ENCODE results near the gene TARP.
"Not testable (repeated sequence)": the region's sequence is repeated elsewhere in the genome, so short reads cannot be mapped to it uniquely, and the experiment has no call there.

TARP gene

GRCh38 chr7:38259157-38259556, 14.3 kb downstream of the TARP start:
- H3K9me3 ChIP-seq (ENCODE audit: control insufficient read depth in 2 of 2, low read length in 2 of 2); DNase-seq; H3K4me3 ChIP-seq (ENCODE audit: low read depth, low read length); H3K27me3 ChIP-seq (ENCODE audit: control insufficient read depth, insufficient read depth, low read length); H3K27me3 Mint-ChIP-seq; H3K4me3 Mint-ChIP-seq; ATAC-seq (ENCODE audit: low read depth in 2 of 2); H3K27ac Mint-ChIP-seq; H3K4me1 ChIP-seq (ENCODE audit: control insufficient read depth, insufficient read depth, low read length, poor library complexity, severe bottlenecking); H3K27ac ChIP-seq (ENCODE audit: insufficient read depth, low read length, poor library complexity, severe bottlenecking); H3K4me1 Mint-ChIP-seq; H3K9me3 Mint-ChIP-seq; H3K36me3 Mint-ChIP-seq; H3K36me3 ChIP-seq (ENCODE audit: control insufficient read depth, insufficient read depth, low read length): not testable (repeated sequence)

DNA sequence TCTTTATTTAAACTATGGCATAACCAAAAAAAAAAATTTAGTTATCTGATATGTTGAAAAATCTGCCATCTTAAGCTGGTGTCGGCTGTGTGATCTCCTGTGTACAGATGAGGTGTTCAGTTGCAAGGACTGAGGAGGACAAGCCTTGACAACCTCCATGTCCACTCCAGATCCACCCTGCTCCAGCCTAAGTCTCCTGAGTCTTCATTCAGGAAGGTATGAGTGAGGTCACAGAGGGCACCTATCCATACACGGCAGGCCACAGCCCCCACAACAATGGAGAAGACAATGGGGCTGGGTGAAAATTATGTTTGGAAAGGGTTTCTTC, 16.1 kb downstream of the TARP start:
- H3K4me3 ChIP-seq (ENCODE audit: low read depth, low read length) = no peak overlapping the region
- Mint-ChIP-seq H3K36me3 (no peaks in the 10 kb centered on the region), H3K4me3 (no peak overlapping the region), H3K27ac (no peak overlapping the region), H3K27me3 (no peaks in the 10 kb centered on the region), H3K9me3 (no peaks in the 10 kb centered on the region), H3K4me1 (no peaks in the 10 kb centered on the region)
- ATAC-seq (ENCODE audit: low read depth in 2 of 2) (no peak), DNase-seq (no peak)
- no peaks in the 10 kb centered on the region for H3K36me3 ChIP-seq (ENCODE audit: control insufficient read depth, insufficient read depth, low read length)
- H3K9me3 ChIP-seq (ENCODE audit: control insufficient read depth in 2 of 2, low read length in 2 of 2) = no peaks in the 10 kb centered on the region
- H3K27me3 ChIP-seq (ENCODE audit: control insufficient read depth, insufficient read depth, low read length) = no peaks in the 10 kb centered on the region
- H3K27ac ChIP-seq (ENCODE audit: insufficient read depth, low read length, poor library complexity, severe bottlenecking) = no peak overlapping the region
- H3K4me1 ChIP-seq (ENCODE audit: control insufficient read depth, insufficient read depth, low read length, poor library complexity, severe bottlenecking) = no peaks in the 10 kb centered on the region

GRCh38 chr7:38249849-38250248, 23.6 kb downstream of the TARP start:
- H3K27ac ChIP-seq (ENCODE audit: insufficient read depth, low read length, poor library complexity, severe bottlenecking); H3K27me3 Mint-ChIP-seq; H3K4me1 Mint-ChIP-seq; ATAC-seq (ENCODE audit: low read depth in 2 of 2); H3K36me3 ChIP-seq (ENCODE audit: control insufficient read depth, insufficient read depth, low read length); H3K4me3 Mint-ChIP-seq; H3K9me3 ChIP-seq (ENCODE audit: control insufficient read depth in 2 of 2, low read length in 2 of 2); H3K27me3 ChIP-seq (ENCODE audit: control insufficient read depth, insufficient read depth, low read length); H3K4me1 ChIP-seq (ENCODE audit: control insufficient read depth, insufficient read depth, low read length, poor library complexity, severe bottlenecking); H3K4me3 ChIP-seq (ENCODE audit: low read depth, low read length); DNase-seq; H3K9me3 Mint-ChIP-seq; H3K36me3 Mint-ChIP-seq; H3K27ac Mint-ChIP-seq: not testable (repeated sequence)

GRCh38 chr7:38248069-38248567, 25.3 kb downstream of the TARP start:
- Mint-ChIP-seq H3K36me3 (no peaks in the 10 kb centered on the region), H3K4me3 (no peak overlapping the region), H3K4me1 (peaks cover 0 to 2% (median 0%) of the 10 kb centered on the region in 4 donors), H3K27ac (peak overlapping the region in 1 of 3 donors; percentile 48), H3K9me3 (no peaks in the 10 kb centered on the region), H3K27me3 (peaks cover 9% of the 10 kb centered on the region)
- Histone ChIP-seq H3K9me3 (ENCODE audit: control insufficient read depth in 2 of 2, low read length in 2 of 2) (no peaks in the 10 kb centered on the region), H3K36me3 (ENCODE audit: control insufficient read depth, insufficient read depth, low read length) (no peaks in the 10 kb centered on the region), H3K27me3 (ENCODE audit: control insufficient read depth, insufficient read depth, low read length) (peaks cover 4% of the 10 kb centered on the region), H3K4me3 (ENCODE audit: low read depth, low read length) (no peak overlapping the region), H3K27ac (ENCODE audit: insufficient read depth, low read length, poor library complexity, severe bottlenecking) (no peak overlapping the region), H3K4me1 (ENCODE audit: control insufficient read depth, insufficient read depth, low read length, poor library complexity, severe bottlenecking) (no peaks in the 10 kb centered on the region)
- DNase-seq (no peak), ATAC-seq (ENCODE audit: low read depth in 2 of 2) (no peak)

DNA sequence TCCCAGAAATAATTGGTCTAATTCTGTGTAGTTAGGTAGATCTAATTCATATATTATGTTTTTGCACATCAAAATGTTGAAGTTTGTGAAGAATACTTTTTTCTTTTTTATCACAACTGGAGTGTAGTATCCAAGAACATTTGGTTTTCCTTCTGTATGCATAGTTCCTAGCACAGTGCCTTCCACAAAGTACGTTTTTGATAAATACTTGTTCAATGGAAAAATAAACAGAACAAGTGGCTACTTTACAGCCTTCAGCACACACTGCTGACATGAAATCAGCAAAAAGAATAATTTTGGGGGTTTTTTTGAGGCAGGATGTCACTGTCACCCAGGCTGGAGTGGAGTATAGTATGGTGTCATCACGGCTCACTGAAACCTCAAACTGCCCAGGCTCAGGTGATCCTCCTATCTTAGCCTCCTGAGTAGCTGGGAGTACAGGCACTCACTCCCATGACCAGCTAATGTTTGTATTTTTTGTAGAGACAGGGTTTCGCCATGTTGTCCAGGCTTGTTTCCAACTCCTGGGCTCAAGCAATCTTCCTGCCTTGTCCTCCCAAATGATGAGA, 27.9 kb downstream of the TARP start:
- Mint-ChIP-seq H3K4me1 (peaks cover 0 to 2% (median 0%) of the 10 kb centered on the region in 4 donors), H3K4me3 (no peak overlapping the region), H3K27ac (no peak overlapping the region), H3K27me3 (peaks cover 12% of the 10 kb centered on the region), H3K36me3 (no peaks in the 10 kb centered on the region), H3K9me3 (no peaks in the 10 kb centered on the region)
- Histone ChIP-seq H3K9me3 (ENCODE audit: control insufficient read depth in 2 of 2, low read length in 2 of 2) (no peaks in the 10 kb centered on the region), H3K4me3 (ENCODE audit: low read depth, low read length) (no peak overlapping the region), H3K27ac (ENCODE audit: insufficient read depth, low read length, poor library complexity, severe bottlenecking) (no peak overlapping the region), H3K27me3 (ENCODE audit: control insufficient read depth, insufficient read depth, low read length) (peaks cover 4% of the 10 kb centered on the region), H3K4me1 (ENCODE audit: control insufficient read depth, insufficient read depth, low read length, poor library complexity, severe bottlenecking) (no peaks in the 10 kb centered on the region), H3K36me3 (ENCODE audit: control insufficient read depth, insufficient read depth, low read length) (no peaks in the 10 kb centered on the region)
- DNase-seq = no peak
- ATAC-seq (ENCODE audit: low read depth in 2 of 2) = no peak

- peaks cover 4% of the 10 kb centered on the region for H3K27me3 ChIP-seq (ENCODE audit: control insufficient read depth, insufficient read depth, low read length)
- no peaks in the 10 kb centered on the region for H3K36me3 ChIP-seq (ENCODE audit: control insufficient read depth, insufficient read depth, low read length)
- H3K4me1 ChIP-seq (ENCODE audit: control insufficient read depth, insufficient read depth, low read length, poor library complexity, severe bottlenecking) = no peaks in the 10 kb centered on the region
- DNase-seq = no peak
- H3K4me3 ChIP-seq (ENCODE audit: low read depth, low read length) = no peak overlapping the region
- no peaks in the 10 kb centered on the region for H3K9me3 ChIP-seq (ENCODE audit: control insufficient read depth in 2 of 2, low read length in 2 of 2)
- no peak for ATAC-seq (ENCODE audit: low read depth in 2 of 2)
- Mint-ChIP-seq H3K4me3 (no peak overlapping the region), H3K27me3 (peaks cover 12% of the 10 kb centered on the region), H3K4me1 (peaks cover 0 to 2% (median 0%) of the 10 kb centered on the region in 4 donors), H3K36me3 (no peaks in the 10 kb centered on the region), H3K27ac (no peak overlapping the region), H3K9me3 (no peaks in the 10 kb centered on the region)
- H3K27ac ChIP-seq (ENCODE audit: insufficient read depth, low read length, poor library complexity, severe bottlenecking) = no peak overlapping the region
Observed at GRCh38 chr7:38244516-38244915, 28.9 kb downstream of the TARP start.

GRCh38 chr7:38243345-38243744, 30.1 kb downstream of the TARP start:
- H3K27ac Mint-ChIP-seq; H3K27me3 ChIP-seq (ENCODE audit: control insufficient read depth, insufficient read depth, low read length); H3K4me3 ChIP-seq (ENCODE audit: low read depth, low read length); ATAC-seq (ENCODE audit: low read depth in 2 of 2); DNase-seq; H3K4me1 Mint-ChIP-seq; H3K36me3 Mint-ChIP-seq; H3K27ac ChIP-seq (ENCODE audit: insufficient read depth, low read length, poor library complexity, severe bottlenecking); H3K9me3 ChIP-seq (ENCODE audit: control insufficient read depth in 2 of 2, low read length in 2 of 2); H3K9me3 Mint-ChIP-seq; H3K36me3 ChIP-seq (ENCODE audit: control insufficient read depth, insufficient read depth, low read length); H3K4me3 Mint-ChIP-seq; H3K4me1 ChIP-seq (ENCODE audit: control insufficient read depth, insufficient read depth, low read length, poor library complexity, severe bottlenecking): not testable (repeated sequence)
- peaks cover 12% of the 10 kb centered on the region for H3K27me3 Mint-ChIP-seq

GRCh38 chr7:38242814-38243213, 30.6 kb downstream of the TARP start:
- no peak overlapping the region for H3K4me3 Mint-ChIP-seq
- H3K27me3 Mint-ChIP-seq = peaks cover 12% of the 10 kb centered on the region
- Histone ChIP-seq H3K36me3 (ENCODE audit: control insufficient read depth, insufficient read depth, low read length) (no peaks in the 10 kb centered on the region), H3K27me3 (ENCODE audit: control insufficient read depth, insufficient read depth, low read length) (no peaks in the 10 kb centered on the region), H3K9me3 (ENCODE audit: control insufficient read depth in 2 of 2, low read length in 2 of 2) (no peaks in the 10 kb centered on the region), H3K4me1 (ENCODE audit: control insufficient read depth, insufficient read depth, low read length, poor library complexity, severe bottlenecking) (no peaks in the 10 kb centered on the region), H3K4me3 (ENCODE audit: low read depth, low read length) (no peak overlapping the region), H3K27ac (ENCODE audit: insufficient read depth, low read length, poor library complexity, severe bottlenecking) (no peak overlapping the region)
- H3K4me1 Mint-ChIP-seq = no peaks in the 10 kb centered on the region
- ATAC-seq (ENCODE audit: low read depth in 2 of 2) (no peak), DNase-seq (no peak)
- H3K9me3 Mint-ChIP-seq = no peaks in the 10 kb centered on the region
- H3K36me3 Mint-ChIP-seq = no peaks in the 10 kb centered on the region
- no peak overlapping the region for H3K27ac Mint-ChIP-seq
